ENCODE results near the gene CFAP45.
"Not testable (repeated sequence)": the region's sequence is repeated elsewhere in the genome, so short reads cannot be mapped to it uniquely, and the experiment has no call there.

The CFAP45 gene

GRCh38 chr1:159904036-159904435, 4.1 kb upstream of the CFAP45 start:
- DNase-seq (ENCODE audit: low read depth) = not testable (repeated sequence)

GRCh38 chr1:159902541-159902940, 2.6 kb upstream of the CFAP45 start:
- DNase-seq (ENCODE audit: low read depth) = no peak

- DNase-seq (ENCODE audit: low read depth) = no peak
Measured at GRCh38 chr1:159900755-159901360, 893 bp upstream of the CFAP45 start.

GRCh38 chr1:159899634-159900033, 331 bp downstream of the CFAP45 start:
- DNase-seq (ENCODE audit: low read depth) = not testable (repeated sequence)

GRCh38 chr1:159898527-159898926, 1.4 kb downstream of the CFAP45 start:
- DNase-seq (ENCODE audit: low read depth) = no peak

- DNase-seq (ENCODE audit: low read depth) = no peak
Measured at GRCh38 chr1:159897962-159898361, 2.0 kb downstream of the CFAP45 start.

GRCh38 chr1:159896546-159896930, 3.4 kb downstream of the CFAP45 start:
- DNase-seq (ENCODE audit: low read depth) = no peak

GRCh38 chr1:159895836-159896545, 4.0 kb downstream of the CFAP45 start:
- no peak for DNase-seq (ENCODE audit: low read depth)

- no peak for DNase-seq (ENCODE audit: low read depth)
Measured at GRCh38 chr1:159895286-159895685, 4.7 kb downstream of the CFAP45 start.

- no peak for DNase-seq (ENCODE audit: low read depth)
Measured at GRCh38 chr1:159892944-159893343, 7.0 kb downstream of the CFAP45 start.

GRCh38 chr1:159891275-159892157, 8.4 kb downstream of the CFAP45 start:
- peak; percentile 77 for DNase-seq (ENCODE audit: low read depth)

GRCh38 chr1:159890390-159890789, 9.6 kb downstream of the CFAP45 start:
- DNase-seq (ENCODE audit: low read depth) = no peak

- DNase-seq (ENCODE audit: low read depth) = peak; percentile 91
Measured at GRCh38 chr1:159889821-159890252, 10.1 kb downstream of the CFAP45 start.

- DNase-seq (ENCODE audit: low read depth) = no peak
Measured at GRCh38 chr1:159889202-159889601, 10.8 kb downstream of the CFAP45 start.

GRCh38 chr1:159884296-159884695, 15.7 kb downstream of the CFAP45 start:
- no peak for DNase-seq (ENCODE audit: low read depth)

GRCh38 chr1:159883134-159883533, 16.8 kb downstream of the CFAP45 start:
- no peak for DNase-seq (ENCODE audit: low read depth)

- DNase-seq (ENCODE audit: low read depth) = no peak
Measured at GRCh38 chr1:159882527-159882862, 17.5 kb downstream of the CFAP45 start.

GRCh38 chr1:159881622-159882526, 18.1 kb downstream of the CFAP45 start:
- peak; percentile 91 for DNase-seq (ENCODE audit: low read depth)

GRCh38 chr1:159880430-159880829, 19.5 kb downstream of the CFAP45 start:
- no peak for DNase-seq (ENCODE audit: low read depth)

GRCh38 chr1:159879977-159880376, 20.0 kb downstream of the CFAP45 start:
- peak; percentile 60 for DNase-seq (ENCODE audit: low read depth)

GRCh38 chr1:159879136-159879535, 20.8 kb downstream of the CFAP45 start:
- no peak for DNase-seq (ENCODE audit: low read depth)
